Mucosa of stomach (tissue), 1 donor: Measurements from ENCODE around the gene HES6.

Source experiments
- H3K27me3 ChIP-seq: one replicate; pipeline ENCODE4 v1.7.0; 2013; ENCODE audit warnings: mild to moderate bottlenecking, low read length; ENCODE audit not compliant: control insufficient read depth, insufficient read depth
- H3K36me3 ChIP-seq: one replicate; pipeline ENCODE4 v1.7.0; 2013; ENCODE audit warnings: low read length; ENCODE audit not compliant: control insufficient read depth, insufficient read depth
- H3K4me1 ChIP-seq: one replicate; pipeline ENCODE4 v1.7.0; 2013; ENCODE audit warnings: mild to moderate bottlenecking, low read length; ENCODE audit not compliant: control insufficient read depth, insufficient read depth
- H3K4me3 ChIP-seq: one replicate; pipeline ENCODE4 v1.7.0; 2013; ENCODE audit warnings: low read length
- H3K9ac ChIP-seq: one replicate; pipeline ENCODE4 v1.7.0; 2013; ENCODE audit warnings: mild to moderate bottlenecking, low read length, moderate library complexity
- H3K9me3 ChIP-seq: one replicate; pipeline ENCODE4 v1.7.0; 2013; ENCODE audit warnings: mild to moderate bottlenecking, low read length, moderate library complexity; ENCODE audit not compliant: control insufficient read depth
- donor health status: Pancreatic carcinoma.

The HES6 gene

GRCh38 chr2:238257786-238258700, 18.2 kb upstream of the HES6 start:
- no peak overlapping the region for H3K4me3 ChIP-seq
- H3K9me3 ChIP-seq: no peaks in the 10 kb centered on the region
- H3K36me3 ChIP-seq: peaks cover 53% of the 10 kb centered on the region
- no peak overlapping the region for H3K9ac ChIP-seq
- no peaks in the 10 kb centered on the region for H3K27me3 ChIP-seq
- peaks cover 6% of the 10 kb centered on the region for H3K4me1 ChIP-seq

GRCh38 chr2:238256594-238257104, 16.8 kb upstream of the HES6 start:
- H3K27me3 ChIP-seq: no peaks in the 10 kb centered on the region
- H3K9ac ChIP-seq: no peak overlapping the region
- H3K9me3 ChIP-seq: no peaks in the 10 kb centered on the region
- peaks cover 50% of the 10 kb centered on the region for H3K36me3 ChIP-seq
- H3K4me3 ChIP-seq: no peak overlapping the region
- no peaks in the 10 kb centered on the region for H3K4me1 ChIP-seq

- no peaks in the 10 kb centered on the region for H3K27me3 ChIP-seq
- no peak overlapping the region for H3K9ac ChIP-seq
- H3K9me3 ChIP-seq: no peaks in the 10 kb centered on the region
- H3K4me1 ChIP-seq: no peaks in the 10 kb centered on the region
- H3K4me3 ChIP-seq: no peak overlapping the region
- H3K36me3 ChIP-seq: peaks cover 44% of the 10 kb centered on the region
These were observed 16.3 kb upstream of the HES6 start for GRCh38 chr2:238256111-238256510.

GRCh38 chr2:238255636-238256035, 15.8 kb upstream of the HES6 start:
- Histone ChIP-seq H3K27me3 (no peaks in the 10 kb centered on the region), H3K4me1 (no peaks in the 10 kb centered on the region), H3K36me3 (peaks cover 44% of the 10 kb centered on the region), H3K9me3 (no peaks in the 10 kb centered on the region), H3K9ac (no peak overlapping the region), H3K4me3 (no peak overlapping the region)

GRCh38 chr2:238255151-238255551, 15.3 kb upstream of the HES6 start:
- Histone ChIP-seq H3K9me3 (no peaks in the 10 kb centered on the region), H3K27me3 (no peaks in the 10 kb centered on the region), H3K4me1 (no peaks in the 10 kb centered on the region), H3K36me3 (peaks cover 43% of the 10 kb centered on the region), H3K4me3 (no peak overlapping the region), H3K9ac (no peak overlapping the region)

GRCh38 chr2:238254095-238254723, 14.4 kb upstream of the HES6 start:
- H3K9me3 ChIP-seq: no peaks in the 10 kb centered on the region
- H3K27me3 ChIP-seq: no peaks in the 10 kb centered on the region
- H3K4me3 ChIP-seq: no peak overlapping the region
- H3K9ac ChIP-seq: no peak overlapping the region
- no peaks in the 10 kb centered on the region for H3K4me1 ChIP-seq
- peaks cover 36% of the 10 kb centered on the region for H3K36me3 ChIP-seq

- no peaks in the 10 kb centered on the region for H3K9me3 ChIP-seq
- peaks cover 25% of the 10 kb centered on the region for H3K36me3 ChIP-seq
- H3K27me3 ChIP-seq: no peaks in the 10 kb centered on the region
- no peak overlapping the region for H3K9ac ChIP-seq
- no peak overlapping the region for H3K4me3 ChIP-seq
- H3K4me1 ChIP-seq: no peaks in the 10 kb centered on the region
These were observed 13.2 kb upstream of the HES6 start for GRCh38 chr2:238252766-238253630.

- Histone ChIP-seq H3K9ac (no peak overlapping the region), H3K9me3 (no peaks in the 10 kb centered on the region), H3K4me3 (no peak overlapping the region), H3K4me1 (no peaks in the 10 kb centered on the region), H3K36me3 (peaks cover 30% of the 10 kb centered on the region), H3K27me3 (no peaks in the 10 kb centered on the region)
These were observed 12.1 kb upstream of the HES6 start for GRCh38 chr2:238251986-238252385.

- Histone ChIP-seq H3K4me1 (no peaks in the 10 kb centered on the region), H3K4me3 (no peak overlapping the region), H3K36me3 (peaks cover 34% of the 10 kb centered on the region), H3K9me3 (no peaks in the 10 kb centered on the region), H3K27me3 (no peaks in the 10 kb centered on the region), H3K9ac (no peak overlapping the region)
These were observed 11.5 kb upstream of the HES6 start for GRCh38 chr2:238251331-238251730.

GRCh38 chr2:238250896-238251295, 11.1 kb upstream of the HES6 start:
- H3K27me3 ChIP-seq: no peaks in the 10 kb centered on the region
- H3K9me3 ChIP-seq: no peaks in the 10 kb centered on the region
- no peaks in the 10 kb centered on the region for H3K4me1 ChIP-seq
- no peak overlapping the region for H3K4me3 ChIP-seq
- no peak overlapping the region for H3K9ac ChIP-seq
- peaks cover 31% of the 10 kb centered on the region for H3K36me3 ChIP-seq

- Histone ChIP-seq H3K9ac (no peak overlapping the region), H3K36me3 (peaks cover 25% of the 10 kb centered on the region), H3K4me3 (no peak overlapping the region), H3K9me3 (no peaks in the 10 kb centered on the region), H3K4me1 (peaks cover 7% of the 10 kb centered on the region), H3K27me3 (no peaks in the 10 kb centered on the region)
These were observed 8.1 kb upstream of the HES6 start for GRCh38 chr2:238247841-238248453.
